Fibroblast of gingiva (primary cell): ENCODE measurements around the gene SPRR1B.
"Not testable (repeated sequence)": the region's sequence is repeated elsewhere in the genome, so short reads cannot be mapped to it uniquely, and the experiment has no call there.

ENCODE experiments used
- DNase-seq: peaks from one replicate; pipeline ENCODE4 v3.0.0-alpha.2; 2011; ENCODE audit warnings: low read depth

The SPRR1B gene

GRCh38 chr1:153040950-153041631 lies 10.1 kb downstream of the SPRR1B start, which contains the start of gene SPRR2D:
Gene SPRR2D (minus strand): TSS chr1:153041120. CDS start chr1:153040346, 774 bp downstream.
- DNase-seq, result no peak

- DNase-seq, result no peak
Observed at GRCh38 chr1:153049211-153049610, 18.2 kb downstream of the SPRR1B start.

GRCh38 chr1:153056111-153056510 lies 25.1 kb downstream of the SPRR1B start:
- DNase-seq, result not testable (repeated sequence)

GRCh38 chr1:153057375-153057774 lies 26.4 kb downstream of the SPRR1B start, which contains the start of gene SPRR2A:
Gene SPRR2A (minus strand): TSS chr1:153057512. CDS start chr1:153056735, 777 bp downstream.
- DNase-seq, result no peak

GRCh38 chr1:153058154-153058553 lies 27.2 kb downstream of the SPRR1B start:
- DNase-seq, result no peak

GRCh38 chr1:153058826-153059784 lies 28.1 kb downstream of the SPRR1B start:
- DNase-seq, result no peak

GRCh38 chr1:153070243-153070642 lies 39.2 kb downstream of the SPRR1B start:
- no peak for DNase-seq

GRCh38 chr1:153071511-153071910 lies 40.5 kb downstream of the SPRR1B start, which contains the start of gene SPRR2B:
Gene SPRR2B (minus strand): TSS chr1:153071611. CDS start chr1:153070839, 772 bp downstream.
- DNase-seq, result no peak

- no peak for DNase-seq
Observed at GRCh38 chr1:153072806-153073726, 42.1 kb downstream of the SPRR1B start.

GRCh38 chr1:153081736-153082135 lies 50.7 kb downstream of the SPRR1B start:
- DNase-seq, result no peak
